Measurements from ENCODE around the gene ENPP1. TPM values are rescaled to one million over a fixed set of nuclear protein-coding genes. Genes with fewer than 3 reads are reported as not detected.

The ENPP1 gene
- polyA plus RNA-seq, 1 of the 3 experiments (the other 2 are of a cell fraction) = not detected

- no peaks in the 10 kb centered on the region for H3K4me1 ChIP-seq (ENCODE audit: control insufficient read depth in 1 of 2, insufficient read depth in 2 of 2, low read depth in 1 of 2, low read length in 1 of 2)
- no peak for DNase-seq
- no peaks in the 10 kb centered on the region for H3K36me3 ChIP-seq (replicated peaks in 1 of 2; ENCODE audit: control insufficient read depth in 1 of 2, insufficient read depth in 2 of 2, low read length in 1 of 2)
- H3K9ac ChIP-seq = no peak overlapping the region
- no peak overlapping the region for H3K4me3 ChIP-seq (ENCODE audit: low read depth in 2 of 2, low read length in 1 of 2)
- no peak overlapping the region for H2AFZ ChIP-seq (ENCODE audit: low read depth)
- no peaks in the 10 kb centered on the region for H4K20me1 ChIP-seq (ENCODE audit: insufficient read depth)
- 9% methylated on average over 8 of the region's 8 CpGs for WGBS (ENCODE audit: low lambda C conversion rate)
- no peaks in the 10 kb centered on the region for H3K9me2 ChIP-seq
- H3F3A ChIP-seq (replicated peaks; ENCODE audit: insufficient read depth) = no peaks in the 10 kb centered on the region
- TF ChIP-seq SIN3A (IDR thresholded peaks at IDR 0.05; ENCODE audit: borderline replicate concordance, low read depth, low read length) (no peak), MEF2A (IDR thresholded peaks at IDR 0.05; ENCODE audit: borderline replicate concordance, low read depth) (no peak), SMC3 (IDR thresholded peaks at IDR 0.05; ENCODE audit: low read depth, low read length) (no peak), POLR2AphosphoS5 (IDR thresholded peaks at IDR 0.05; ENCODE audit: low read depth, low read length) (no peak), RXRA (IDR thresholded peaks at IDR 0.05; ENCODE audit: borderline replicate concordance, low read depth) (no peak), FOXJ3 (CRISPR knock-in tag; IDR thresholded peaks at IDR 0.05) (no peak), MXI1 (IDR thresholded peaks at IDR 0.05; ENCODE audit: low read depth, low read length) (no peak), USF1 (IDR thresholded peaks at IDR 0.05; ENCODE audit: borderline replicate concordance, low read depth) (no peak), CTCF (IDR thresholded peaks at IDR 0.05) (no peak), REST (IDR thresholded peaks at IDR 0.05; ENCODE audit: low read depth, low read length) (no peak)
- TF ChIP-seq, protein P1, sequence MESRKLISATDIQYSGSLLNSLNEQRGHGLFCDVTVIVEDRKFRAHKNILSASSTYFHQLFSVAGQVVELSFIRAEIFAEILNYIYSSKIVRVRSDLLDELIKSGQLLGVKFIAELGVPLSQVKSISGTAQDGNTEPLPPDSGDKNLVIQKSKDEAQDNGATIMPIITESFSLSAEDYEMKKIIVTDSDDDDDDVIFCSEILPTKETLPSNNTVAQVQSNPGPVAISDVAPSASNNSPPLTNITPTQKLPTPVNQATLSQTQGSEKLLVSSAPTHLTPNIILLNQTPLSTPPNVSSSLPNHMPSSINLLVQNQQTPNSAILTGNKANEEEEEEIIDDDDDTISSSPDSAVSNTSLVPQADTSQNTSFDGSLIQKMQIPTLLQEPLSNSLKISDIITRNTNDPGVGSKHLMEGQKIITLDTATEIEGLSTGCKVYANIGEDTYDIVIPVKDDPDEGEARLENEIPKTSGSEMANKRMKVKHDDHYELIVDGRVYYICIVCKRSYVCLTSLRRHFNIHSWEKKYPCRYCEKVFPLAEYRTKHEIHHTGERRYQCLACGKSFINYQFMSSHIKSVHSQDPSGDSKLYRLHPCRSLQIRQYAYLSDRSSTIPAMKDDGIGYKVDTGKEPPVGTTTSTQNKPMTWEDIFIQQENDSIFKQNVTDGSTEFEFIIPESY (IDR thresholded peaks at IDR 0.05; ENCODE audit: borderline replicate concordance, low read depth) = no peak
- no peaks in the 10 kb centered on the region for H3K9me3 ChIP-seq
- no peak overlapping the region for H3K4me2 ChIP-seq
- H3K79me2 ChIP-seq (ENCODE audit: insufficient read depth) = no peaks in the 10 kb centered on the region
- ChIA-PET CTCF (interaction anchor here (1.0 kb wide), 2 partner anchors 13 to 20 kb away, joined by 3 to 4 read pairs; no protein-coding TSS in a partner anchor), POLR2A (no interaction called here)
- H3K27ac ChIP-seq (ENCODE audit: low read depth in 2 of 2, low read length in 1 of 2) = no peak overlapping the region
- H3K27me3 ChIP-seq (ENCODE audit: insufficient read depth) = peaks cover 28% of the 10 kb centered on the region; the same call in 1 of the 2 replicates
These were observed 86.9 kb downstream of the ENPP1 start for GRCh38 chr6:131894493-131895424.

Measured in SK-N-SH (cell line).